IMR-90 (cell line): Measurements from ENCODE around the gene OR52M1. TPM values are rescaled to one million over a fixed set of nuclear protein-coding genes. Genes with fewer than 3 reads are reported as not detected.

Experiments
- polyA plus RNA-seq, 3 experiments: library from polyadenylated mRNA; depleted of rRNA; stranded (reverse); fragments of >200 nt; gene quantifications; 2 replicates each; pipeline ENCODE4 v1.2.3, GENCODE V29; 2012; ENCODE audit warnings: low replicate concordance in 1 of 3
- total RNA-seq: library from RNA; depleted of rRNA; stranded (reverse); fragments of >200 nt; gene quantifications from 2 replicates; pipeline ENCODE4 v1.2.3, GENCODE V29; 2012; rRNA removed

OR52M1 gene
- total and polyA plus RNA-seq, 2 of the 4 experiments (the other 2 are of a cell fraction) = not detected

Other genes starting within 250 kb of the OR52M1 start
- not detected in 2 replicates for gene OR52B4, start 176.8 kb upstream of the OR52M1 start, total RNA-seq
- not detected in 2 replicates for gene OR52B4, start 176.8 kb upstream of the OR52M1 start, polyA plus RNA-seq (2012; rRNA removed)
- gene TRIM21, start 151.5 kb upstream of the OR52M1 start, total RNA-seq = 18.6 and 19.2 TPM in 2 replicates
- gene TRIM21, start 151.5 kb upstream of the OR52M1 start, polyA plus RNA-seq (2012; rRNA removed) = 13.5 and 13.9 TPM in 2 replicates
- not detected in 2 replicates for gene OR52K2, start 95.9 kb upstream of the OR52M1 start, total RNA-seq
- not detected in 2 replicates for gene OR52K2, start 95.9 kb upstream of the OR52M1 start, polyA plus RNA-seq (2012; rRNA removed)
- not detected in 2 replicates for gene OR52K1, start 62.5 kb upstream of the OR52M1 start, total RNA-seq
- not detected in 2 replicates for gene OR52K1, start 62.5 kb upstream of the OR52M1 start, polyA plus RNA-seq (2012; rRNA removed)
- not detected in 2 replicates for gene OR52I2, start 36.6 kb downstream of the OR52M1 start, total RNA-seq
- gene OR52I2, start 36.6 kb downstream of the OR52M1 start, polyA plus RNA-seq (2012; rRNA removed) = not detected in 2 replicates
- not detected in 2 replicates for gene OR52I1, start 48.8 kb downstream of the OR52M1 start, total RNA-seq
- not detected in 2 replicates for gene OR52I1, start 48.8 kb downstream of the OR52M1 start, polyA plus RNA-seq (2012; rRNA removed)
- gene TRIM68, start 63.0 kb downstream of the OR52M1 start, total RNA-seq = 8.1 and 8.4 TPM in 2 replicates
- 6.5 and 8.1 TPM in 2 replicates for gene TRIM68, start 63.0 kb downstream of the OR52M1 start, polyA plus RNA-seq (2012; rRNA removed)
- not detected in 2 replicates for gene OR51D1, start 92.3 kb downstream of the OR52M1 start, total RNA-seq
- gene OR51D1, start 92.3 kb downstream of the OR52M1 start, polyA plus RNA-seq (2012; rRNA removed) = not detected in 2 replicates
- not detected in 2 replicates for gene OR51E1, start 98.8 kb downstream of the OR52M1 start, total RNA-seq
- 0.02 TPM in 1 of 2 replicates, not detected in the other for gene OR51E1, start 98.8 kb downstream of the OR52M1 start, polyA plus RNA-seq (2012; rRNA removed)
- gene OR51E2, start 152.7 kb downstream of the OR52M1 start, total RNA-seq = 0.56 and 0.72 TPM in 2 replicates
- 0.83 and 1.3 TPM in 2 replicates for gene OR51E2, start 152.7 kb downstream of the OR52M1 start, polyA plus RNA-seq (2012; rRNA removed)
- not detected in 2 replicates for gene MMP26, start 159.6 kb downstream of the OR52M1 start, total RNA-seq
- gene MMP26, start 159.6 kb downstream of the OR52M1 start, polyA plus RNA-seq (2012; rRNA removed) = not detected in 2 replicates
- not detected in 2 replicates for gene OR51F1, start 224.7 kb downstream of the OR52M1 start, total RNA-seq
- not detected in 2 replicates for gene OR51F1, start 224.7 kb downstream of the OR52M1 start, polyA plus RNA-seq (2012; rRNA removed)